Purkinje cell (primary cell): ENCODE results near the gene BCL6B. TPM values are rescaled to one million over a fixed set of nuclear protein-coding genes. Genes with fewer than 3 reads are reported as not detected.

Experiments
- polyA plus RNA-seq: library from polyadenylated mRNA; unstranded; fragments of >200 nt; fragmentation: Nextera tagmentation; gene quantifications from 2 replicates; pipeline ENCODE4 v1.2.1, GENCODE V29; 2014

BCL6B gene, protein sequence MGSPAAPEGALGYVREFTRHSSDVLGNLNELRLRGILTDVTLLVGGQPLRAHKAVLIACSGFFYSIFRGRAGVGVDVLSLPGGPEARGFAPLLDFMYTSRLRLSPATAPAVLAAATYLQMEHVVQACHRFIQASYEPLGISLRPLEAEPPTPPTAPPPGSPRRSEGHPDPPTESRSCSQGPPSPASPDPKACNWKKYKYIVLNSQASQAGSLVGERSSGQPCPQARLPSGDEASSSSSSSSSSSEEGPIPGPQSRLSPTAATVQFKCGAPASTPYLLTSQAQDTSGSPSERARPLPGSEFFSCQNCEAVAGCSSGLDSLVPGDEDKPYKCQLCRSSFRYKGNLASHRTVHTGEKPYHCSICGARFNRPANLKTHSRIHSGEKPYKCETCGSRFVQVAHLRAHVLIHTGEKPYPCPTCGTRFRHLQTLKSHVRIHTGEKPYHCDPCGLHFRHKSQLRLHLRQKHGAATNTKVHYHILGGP
- polyA plus RNA-seq: not detected in 2 replicates

DNA sequence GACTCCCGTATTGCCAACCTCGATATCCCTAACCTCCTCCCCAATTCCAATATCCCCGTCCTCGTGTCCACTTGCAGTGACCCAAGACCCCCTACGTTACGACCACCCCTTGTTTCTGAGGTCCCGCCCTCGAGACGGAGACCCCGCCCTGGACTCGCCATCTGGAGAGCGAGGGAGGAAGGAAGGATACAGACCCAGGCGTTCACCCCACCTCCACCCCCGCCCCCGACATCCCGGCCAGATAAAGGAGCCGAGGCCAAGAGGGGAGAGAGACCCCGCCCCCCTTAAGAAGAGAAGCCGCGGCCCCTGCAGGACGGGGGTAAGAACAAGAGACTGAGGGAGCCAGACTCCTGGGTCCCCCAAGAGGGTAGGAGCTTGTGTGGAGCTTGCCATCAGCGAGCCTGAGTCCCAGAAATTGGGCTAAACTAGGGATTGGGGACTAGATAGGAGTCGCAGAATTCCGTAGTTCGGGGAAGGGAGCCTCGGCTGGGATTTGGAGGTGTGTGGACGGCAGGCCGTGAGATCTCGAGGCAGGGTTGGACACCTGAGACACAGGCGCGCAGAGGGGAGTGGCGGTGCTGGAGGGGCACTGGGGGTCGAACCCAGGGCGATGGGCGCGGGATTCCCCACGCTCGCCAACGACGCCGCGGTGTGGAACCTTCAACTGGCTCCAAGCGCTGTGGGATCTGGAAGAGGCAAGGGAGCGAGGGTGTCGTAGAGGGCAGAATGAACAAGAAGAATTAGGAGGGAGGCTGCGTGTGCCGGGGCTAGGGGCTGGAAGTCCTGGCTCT is at the start of gene BCL6B:
Gene BCL6B, plus strand, starts transcription at position 270 of the 791 bp plus-strand sequence. CDS start 622 bp downstream, outside the sequence.

DNA sequence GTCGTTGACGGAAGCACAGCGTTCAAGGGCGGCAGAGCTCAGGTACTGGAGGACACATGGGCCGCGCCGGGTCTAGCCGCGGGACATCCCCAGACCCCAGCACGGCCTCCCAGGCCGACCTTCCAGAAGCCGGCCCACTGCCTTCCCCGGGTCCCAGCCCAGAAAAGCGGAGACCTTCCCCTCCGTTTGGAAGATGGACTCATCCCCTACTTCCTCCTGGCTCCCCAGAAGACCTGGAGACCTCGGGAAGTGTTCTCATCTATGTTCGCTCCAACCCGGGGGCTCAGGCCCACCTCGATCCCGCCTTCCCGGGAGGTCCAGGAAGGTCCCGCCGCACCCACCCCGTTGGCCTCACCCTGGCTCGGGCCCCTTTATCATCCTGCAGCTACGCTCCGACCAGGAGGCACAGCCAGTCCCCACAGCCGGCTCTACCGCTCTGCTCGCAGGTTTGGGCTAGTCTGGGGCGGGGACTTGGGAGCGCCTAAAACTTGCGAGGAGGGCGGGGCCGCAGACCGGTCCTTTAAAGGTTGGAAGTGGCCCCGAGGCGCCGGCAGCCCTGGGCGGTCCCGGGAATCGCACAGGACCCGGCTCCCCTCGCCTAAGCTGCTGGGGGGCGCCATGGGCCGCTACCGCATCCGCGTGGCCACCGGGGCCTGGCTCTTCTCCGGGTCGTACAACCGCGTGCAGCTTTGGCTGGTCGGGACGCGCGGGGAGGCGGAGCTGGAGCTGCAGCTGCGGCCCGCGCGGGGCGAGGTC is 27.2 kb upstream of the BCL6B start, which contains the start of gene ALOX12:
Gene ALOX12, plus strand, starts transcription at position 550 of the 756 bp plus-strand sequence. Its CDS starts 69 bp downstream, at position 619.

DNA sequence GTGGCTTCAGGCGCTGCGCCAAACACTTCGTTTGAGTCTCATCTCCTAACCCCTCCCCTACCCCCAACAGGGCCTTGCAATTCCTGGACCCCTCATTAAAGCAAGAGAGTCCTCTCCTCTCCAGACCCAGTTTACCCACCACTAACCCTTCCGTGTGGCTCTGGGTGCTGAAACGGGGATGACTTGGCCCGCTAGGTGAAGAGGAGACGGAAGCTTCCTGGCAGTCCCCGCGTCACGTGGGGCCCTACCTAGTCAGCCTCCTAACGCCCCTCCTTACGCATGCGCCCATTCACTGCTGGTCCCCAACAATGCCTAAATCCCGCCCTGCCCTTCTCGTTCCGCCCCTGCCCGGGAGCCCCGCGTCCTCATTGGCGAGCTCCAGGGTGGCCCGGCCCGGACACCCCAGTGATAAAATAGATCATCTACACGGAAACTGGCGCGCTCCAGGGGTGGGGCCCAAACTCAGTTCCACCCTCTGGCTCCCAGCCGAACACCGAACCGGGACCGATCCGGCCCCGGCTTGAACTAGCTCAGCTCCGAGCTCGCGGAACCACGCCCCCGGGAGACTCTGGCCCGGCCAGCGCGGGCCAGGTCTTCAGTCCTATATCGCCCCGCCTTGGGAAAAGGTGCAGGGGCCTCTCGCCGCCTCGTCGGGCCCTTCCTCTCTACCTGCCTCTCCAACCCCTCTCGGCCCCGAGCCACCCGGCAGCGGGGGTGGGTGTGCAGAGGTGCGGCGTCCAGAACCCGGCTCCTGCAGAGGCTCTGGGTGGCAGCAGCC is 12.9 kb downstream of the BCL6B start, which contains the start of gene SLC16A13:
Gene SLC16A13, plus strand, starts transcription at position 425 of the 778 bp plus-strand sequence. CDS start 368 bp downstream, outside the sequence.

GRCh38 chr17:7043497-7044198 is 20.8 kb downstream of the BCL6B start, which contains the start of gene SLC16A11:
TSS of gene SLC16A11 (minus strand) at chr17:7044092. CDS start at chr17:7043513, 579 bp downstream.

Other genes starting within 250 kb of the BCL6B start
- not detected in 2 replicates for gene FBXO39, start 246.8 kb upstream of the BCL6B start, polyA plus RNA-seq
- not detected in 2 replicates for gene TEKT1, start 191.3 kb upstream of the BCL6B start, polyA plus RNA-seq
- 0.82 and 1.0 TPM in 2 replicates for gene ALOX12, start 27.0 kb upstream of the BCL6B start, polyA plus RNA-seq
- gene RNASEK, start 10.4 kb upstream of the BCL6B start, polyA plus RNA-seq: 1,120 and 1,190 TPM in 2 replicates
- not detected in 2 replicates for gene SLC16A13, start 13.0 kb downstream of the BCL6B start, polyA plus RNA-seq
- not detected in 2 replicates for gene SLC16A11, start 21.0 kb downstream of the BCL6B start, polyA plus RNA-seq
- gene CLEC10A, start 57.2 kb downstream of the BCL6B start, polyA plus RNA-seq: not detected in 2 replicates
- 0.57 and 4.5 TPM in 2 replicates for gene ASGR2, start 91.8 kb downstream of the BCL6B start, polyA plus RNA-seq
- gene ASGR1, start 156.3 kb downstream of the BCL6B start, polyA plus RNA-seq: 1.7 and 5.0 TPM in 2 replicates
- gene DLG4, start 196.8 kb downstream of the BCL6B start, polyA plus RNA-seq: 1.7 and 3.0 TPM in 2 replicates
- gene ACADVL, start 196.9 kb downstream of the BCL6B start, polyA plus RNA-seq: 50.1 and 52.5 TPM in 2 replicates
- gene DVL2, start 211.5 kb downstream of the BCL6B start, polyA plus RNA-seq: 0.91 and 1.8 TPM in 2 replicates
- 8.9 and 12.1 TPM in 2 replicates for gene PHF23, start 216.4 kb downstream of the BCL6B start, polyA plus RNA-seq
- 235 and 613 TPM in 2 replicates for gene GABARAP, start 219.4 kb downstream of the BCL6B start, polyA plus RNA-seq
- gene CTDNEP1, start 228.7 kb downstream of the BCL6B start, polyA plus RNA-seq: 9.3 and 15.5 TPM in 2 replicates
- 15.8 and 16.6 TPM in 2 replicates for gene ELP5, start 229.2 kb downstream of the BCL6B start, polyA plus RNA-seq
- not detected in 2 replicates for gene CLDN7, start 239.4 kb downstream of the BCL6B start, polyA plus RNA-seq